IMR-90 (cell line): ENCODE data around the gene SEPHS1. TPM values are rescaled to one million over a fixed set of nuclear protein-coding genes. Genes with fewer than 3 reads are reported as not detected.

Source experiments
- ATAC-seq: fragments of 200-7000 bp; cut with Tn5 transposase; 2 replicates; pipeline ENCODE4 v1.9.1; 2020; ENCODE audit warnings: low read depth, mild to moderate bottlenecking, moderate library complexity
- BruUV-seq: library from RNA; stranded (reverse); fragments of 400-500 nt; replicated peaks from 2 replicates; lab custom pipeline; 2021; lab: Mats Ljungman, UMichigan
- CTCF ChIA-PET: fragments of 300-600 bp; formaldehyde crosslinking; extraction: SDS; loops from one replicate; lab custom pipeline; 2021; ENCODE audit warnings: antibody characterized with exemption; lab: Yijun Ruan, JAX
- POLR2A ChIA-PET: fragments of 300-600 bp; sonication (Branson Sonifier 250); formaldehyde crosslinking; loops from one replicate; lab custom pipeline; 2022; ENCODE audit warnings: antibody characterized with exemption; ENCODE audit not compliant: unreplicated experiment; lab: Charles Lee
- DNase-seq: peaks from one replicate; pipeline ENCODE4 v3.0.0; 2013
- H2AFZ ChIP-seq: replicated peaks from 2 replicates; pipeline ENCODE3; 2013; ENCODE audit warnings: low read length, mild to moderate bottlenecking; ENCODE audit not compliant: poor library complexity
- H2AK5ac ChIP-seq: 2 replicates; pipeline ENCODE4 v1.6.1; 2013; ENCODE audit warnings: low read depth, low read length, inconsistent platforms
- H2AK9ac ChIP-seq: replicated peaks from 2 replicates; pipeline ENCODE3; 2013; ENCODE audit warnings: mild to moderate bottlenecking, low read depth, low read length, moderate library complexity; ENCODE audit not compliant: poor library complexity
- H2BK120ac ChIP-seq: 2 replicates; pipeline ENCODE4 v1.6.1; 2013; ENCODE audit warnings: low read depth, low read length, inconsistent platforms
- H2BK15ac ChIP-seq: 3 replicates; pipeline ENCODE4 v1.6.1; 2013; ENCODE audit warnings: low read depth, low read length, inconsistent platforms
- H2BK20ac ChIP-seq: 2 replicates; pipeline ENCODE4 v1.6.1; 2013; ENCODE audit warnings: low read depth, mild to moderate bottlenecking, inconsistent platforms, low read length, moderate library complexity
- H2BK5ac ChIP-seq: 2 replicates; pipeline ENCODE4 v1.6.1; 2013; ENCODE audit warnings: mild to moderate bottlenecking, low read depth, low read length, inconsistent platforms; ENCODE audit not compliant: poor library complexity, severe bottlenecking
- H3K14ac ChIP-seq: replicated peaks from 2 replicates; pipeline ENCODE4 v1.6.1; 2013; ENCODE audit warnings: low read depth, low read length, inconsistent platforms
- H3K18ac ChIP-seq: 2 replicates; pipeline ENCODE4 v1.6.1; 2013; ENCODE audit warnings: low read depth, low read length, control low read depth
- H3K23ac ChIP-seq: 2 replicates; pipeline ENCODE4 v1.6.1; 2013; ENCODE audit warnings: low read depth, low read length, inconsistent platforms
- H3K27ac ChIP-seq: 2 replicates; pipeline ENCODE4 v1.5.1; 2013; ENCODE audit warnings: mild to moderate bottlenecking, control low read depth, low read length; ENCODE audit not compliant: insufficient read depth
- H3K27me3 ChIP-seq: 2 replicates; pipeline ENCODE4 v1.6.1; 2013; ENCODE audit warnings: low read length; ENCODE audit not compliant: control insufficient read depth, insufficient read depth
- H3K36me3 ChIP-seq: 2 replicates; pipeline ENCODE4 v1.6.1; 2013; ENCODE audit warnings: low read length, mixed read lengths; ENCODE audit not compliant: control insufficient read depth, insufficient read depth
- H3K4ac ChIP-seq: 2 replicates; pipeline ENCODE4 v1.6.1; 2013; ENCODE audit warnings: low read depth, low read length, inconsistent platforms
- H3K4me1 ChIP-seq: 2 replicates; pipeline ENCODE4 v1.6.1; 2013; ENCODE audit warnings: low read length, mixed read lengths; ENCODE audit not compliant: control insufficient read depth, insufficient read depth
- H3K4me2 ChIP-seq: 2 replicates; pipeline ENCODE4 v1.6.1; 2013; ENCODE audit warnings: low read depth, mild to moderate bottlenecking, control low read depth, low read length, moderate library complexity
- H3K4me3 ChIP-seq: 2 replicates; pipeline ENCODE4 v1.5.1; 2013; ENCODE audit warnings: low read depth, mild to moderate bottlenecking, control low read depth, low read length, moderate library complexity; ENCODE audit not compliant: insufficient read depth
- H3K56ac ChIP-seq: 2 replicates; pipeline ENCODE4 v1.6.1; 2013; ENCODE audit warnings: low read length, inconsistent platforms; ENCODE audit not compliant: insufficient read depth; ENCODE audit errors: extremely low read depth
- H3K79me1 ChIP-seq, 2 experiments: 2 replicates each; pipeline ENCODE4 v1.6.1; 2013; ENCODE audit warnings: low read length in 2 of 2, inconsistent platforms in 1 of 2, low read depth in 1 of 2
- H3K9ac ChIP-seq: 2 replicates; pipeline ENCODE4 v1.6.1; 2013; ENCODE audit warnings: low read depth, low read length, control low read depth
- H3K9me1 ChIP-seq: 2 replicates; pipeline ENCODE4 v1.6.1; 2013; ENCODE audit warnings: low read length, inconsistent platforms; ENCODE audit not compliant: insufficient read depth
- H3K9me3 ChIP-seq: 2 replicates; pipeline ENCODE4 v1.6.1; 2013; ENCODE audit warnings: low read length; ENCODE audit not compliant: control insufficient read depth, insufficient read depth
- H4K20me1 ChIP-seq: 2 replicates; pipeline ENCODE4 v1.6.1; 2013; ENCODE audit warnings: low read length, inconsistent platforms; ENCODE audit not compliant: insufficient read depth
- H4K5ac ChIP-seq: 2 replicates; pipeline ENCODE4 v1.6.1; 2013; ENCODE audit warnings: mild to moderate bottlenecking, low read depth, low read length, control low read depth
- H4K8ac ChIP-seq, 2 experiments: 2 replicates each; pipeline ENCODE4 v1.6.1; 2013; ENCODE audit warnings: low read depth in 2 of 2, low read length in 2 of 2, control low read depth in 1 of 2, inconsistent platforms in 1 of 2
- H4K91ac ChIP-seq: 2 replicates; pipeline ENCODE4 v1.6.1; 2013; ENCODE audit warnings: low read depth, low read length, inconsistent platforms; ENCODE audit not compliant: insufficient read depth
- FOS ChIP-seq: fragments of 150-350 bp; IDR thresholded peaks from 2 replicates; pipeline ENCODE4 v1.6.1; 2016; ENCODE audit warnings: low read depth, low read length
- NFE2L2 ChIP-seq: fragments of 150-350 bp; IDR thresholded peaks from 2 replicates; pipeline ENCODE4 v1.6.1; 2016; ENCODE audit warnings: low read depth, mild to moderate bottlenecking, low read length
- WGBS, 2 experiments: methylation state at CpG; one replicate each; pipeline versions ENCODE4 v1.1.5 to v1.1.7; 2013; ENCODE audit warnings: missing lambda C conversion rate in 2 of 2; ENCODE audit not compliant: insufficient read length in 1 of 2; ENCODE audit errors: extremely low coverage in 2 of 2; 5-methylcytosine and 5-hydroxymethylcytosine counted together
- dilution Hi-C: fragments of 300-500 bp; cut with HindIII; formaldehyde crosslinking; loops from one replicate; pipeline ENCODE4 v1.14.3; 2018; ENCODE audit warnings: low sequenced_read_pairs; ENCODE audit not compliant: unreplicated experiment
- in situ Hi-C: fragments of 300-500 bp; cut with MboI; formaldehyde crosslinking; loops from 3 replicates; pipeline ENCODE4 v1.14.3; 2019; ENCODE audit warnings: low sequenced_read_pairs, inconsistent platforms, mixed read lengths
- intact Hi-C: fragments of 100-400 bp; cut with micrococcal nuclease; formaldehyde crosslinking; loops from 2 replicates; pipeline ENCODE4 v1.10.0; 2022
- polyA plus RNA-seq, 3 experiments: library from polyadenylated mRNA; depleted of rRNA; stranded (reverse); fragments of >200 nt; gene quantifications; 2 replicates each; pipeline ENCODE4 v1.2.3, GENCODE V29; 2012; ENCODE audit warnings: low replicate concordance in 1 of 3
- total RNA-seq: library from RNA; depleted of rRNA; stranded (reverse); fragments of >200 nt; gene quantifications from 2 replicates; pipeline ENCODE4 v1.2.3, GENCODE V29; 2012

Gene SEPHS1
- total and polyA plus RNA-seq, 2 of the 4 experiments (the other 2 are of a cell fraction) = 39.4 to 69.4 TPM

GRCh38 chr10:13308096-13308495, 40.0 kb downstream of the SEPHS1 start:
- Histone ChIP-seq H2AK5ac (no peak overlapping the region), H2BK15ac (no peak overlapping the region), H3K23ac (no peak overlapping the region), H3K18ac (no peak overlapping the region), H3K4me3 (no peak overlapping the region), H3K4me2 (no peak overlapping the region), H3K9me3 (no peaks in the 10 kb centered on the region), H2BK5ac (no peak overlapping the region), H2AK9ac (no peak overlapping the region), H3K14ac (no peak overlapping the region), H3K56ac (no peak overlapping the region), H4K5ac (no peak overlapping the region), H3K4ac (no peak overlapping the region), H2BK20ac (no peak overlapping the region), H4K20me1 (no peaks in the 10 kb centered on the region), H3K27me3 (no peaks in the 10 kb centered on the region), H3K36me3 (no peaks in the 10 kb centered on the region), H4K8ac (no peak overlapping the region), H3K9ac (no peak overlapping the region), H4K91ac (no peak overlapping the region), H2BK120ac (no peak overlapping the region), H3K4me1 (no peaks in the 10 kb centered on the region), H2AFZ (no peak overlapping the region), H3K9me1 (no peaks in the 10 kb centered on the region), H3K27ac (no peak overlapping the region), H3K79me1 (no peaks in the 10 kb centered on the region)
- WGBS, 2 experiments = 40% methylated on average over 2 of the region's 6 CpGs; no CpG with 5 or more reads in 1 of the 2 experiments
- POLR2A ChIA-PET = no interaction called here
- no TSS peak for BruUV-seq
- in situ Hi-C loops (loop anchor here (10.0 kb wide), 1 partner anchor 103 kb away; no protein-coding TSS in a partner anchor), intact Hi-C loops (no loop called here), dilution Hi-C loops (no loop called here)
- DNase-seq (no peak), ATAC-seq (no peak)
- TF ChIP-seq FOS (no peak), NFE2L2 (no peak)
- CTCF ChIA-PET = interaction anchor here (0.6 kb wide), 1 partner anchor 248 kb away, joined by 4 read pairs; no protein-coding TSS in a partner anchor
